PC-9 (cell line): ENCODE data around the gene ZNF587B. TPM values are rescaled to one million over a fixed set of nuclear protein-coding genes. Genes with fewer than 3 reads are reported as not detected.

ENCODE experiments used
- Bru-seq: library from RNA; stranded (reverse); fragments of 400-500 nt; gene quantifications from one replicate; lab custom pipeline; 2021; lab: Mats Ljungman, UMichigan
- BruChase-seq, 2 experiments: library from RNA; stranded (reverse); fragments of 400-500 nt; gene quantifications; one replicate each; lab custom pipeline; 2021; lab: Mats Ljungman, UMichigan
- BruUV-seq: library from RNA; stranded (reverse); fragments of 400-500 nt; replicated peaks from 2 replicates; lab custom pipeline; 2021; lab: Mats Ljungman, UMichigan
- CTCF ChIA-PET: fragments of 300-600 bp; sonication (Branson Sonifier 250); formaldehyde crosslinking; loops from one replicate; lab custom pipeline; 2022; ENCODE audit warnings: antibody characterized with exemption; lab: Charles Lee
- POLR2A ChIA-PET: fragments of 300-600 bp; sonication (Branson Sonifier 250); formaldehyde crosslinking; loops from one replicate; lab custom pipeline; 2022; ENCODE audit warnings: antibody characterized with exemption; ENCODE audit not compliant: unreplicated experiment; lab: Charles Lee
- DNase-seq, 2 experiments: peaks; one replicate each; pipeline versions ENCODE4 v3.0.0 to v3.0.0-alpha.2; 2015 to 2022; ENCODE audit warnings: mixed read lengths in 1 of 2
- H2AFZ ChIP-seq: fragments of 200-600 bp; sonication (generic); 2 replicates; pipeline ENCODE4 v1.8.1; 2017; ENCODE audit warnings: antibody characterized with exemption
- H3F3A ChIP-seq: fragments of 200-600 bp; sonication (generic); 2 replicates; pipeline ENCODE4 v1.8.1; 2017; ENCODE audit warnings: antibody characterized with exemption, mild to moderate bottlenecking, low read depth; ENCODE audit not compliant: insufficient read depth
- H3K27ac ChIP-seq: fragments of 200-600 bp; sonication (generic); 2 replicates; pipeline ENCODE4 v1.6.1; 2016; ENCODE audit warnings: mixed run types
- H3K27me3 ChIP-seq: fragments of 200-600 bp; sonication (generic); 2 replicates; pipeline ENCODE4 v1.6.1; 2016; ENCODE audit warnings: low read depth, mixed run types; ENCODE audit not compliant: insufficient read depth
- H3K36me3 ChIP-seq: fragments of 200-600 bp; sonication (generic); 2 replicates; pipeline ENCODE4 v1.6.1; 2016; ENCODE audit warnings: low read depth, mixed run types
- H3K4me1 ChIP-seq: fragments of 200-600 bp; sonication (generic); replicated peaks from 2 replicates; pipeline ENCODE4 v1.6.1; 2016; ENCODE audit warnings: mixed run types; ENCODE audit not compliant: insufficient read depth
- H3K4me2 ChIP-seq: fragments of 200-600 bp; sonication (generic); 2 replicates; pipeline ENCODE4 v1.6.1; 2017; ENCODE audit warnings: mixed run types
- H3K4me3 ChIP-seq: fragments of 200-600 bp; sonication (generic); 2 replicates; pipeline ENCODE4 v1.6.1; 2016; ENCODE audit warnings: mixed run types
- H3K79me2 ChIP-seq: fragments of 200-600 bp; sonication (generic); 2 replicates; pipeline ENCODE4 v1.6.1; 2017; ENCODE audit warnings: low read depth, mixed run types
- H3K9me2 ChIP-seq: fragments of 200-600 bp; sonication (generic); 2 replicates; pipeline ENCODE4 v1.8.1; 2017; ENCODE audit warnings: mild to moderate bottlenecking; ENCODE audit not compliant: insufficient read depth
- H3K9me3 ChIP-seq: fragments of 200-600 bp; sonication (generic); 2 replicates; pipeline ENCODE4 v1.8.1; 2016; ENCODE audit warnings: low read depth; ENCODE audit not compliant: insufficient read depth
- H4K20me1 ChIP-seq: fragments of 200-600 bp; sonication (generic); 2 replicates; pipeline ENCODE4 v1.8.1; 2017; ENCODE audit not compliant: insufficient read depth
- CTCF ChIP-seq: fragments of 200-600 bp; sonication (generic); conservative IDR thresholded peaks from 2 replicates; pipeline ENCODE4 v1.6.1; 2017; ENCODE audit warnings: mixed run types, antibody characterized with exemption, mild to moderate bottlenecking, moderate library complexity
- EZH2 ChIP-seq: fragments of 200-600 bp; sonication (generic); IDR thresholded peaks from 2 replicates; pipeline ENCODE4 v1.8.0; 2017; ENCODE audit warnings: antibody characterized with exemption, low read depth
- intact Hi-C: fragments of 100-400 bp; cut with micrococcal nuclease; formaldehyde crosslinking; loops from one replicate; pipeline ENCODE4 v1.10.0; 2022; ENCODE audit not compliant: unreplicated experiment
- long read RNA-seq: library from polyadenylated mRNA; stranded (forward); transcript quantifications from one replicate; pipeline ENCODE4 v2.0.0, GENCODE V29; 2022
- total RNA-seq: library from RNA; stranded (reverse); gene quantifications from 2 replicates; pipeline ENCODE4 v1.2.3, GENCODE V29; 2021

ZNF587B gene
- total RNA-seq = 21.2 and 25.2 TPM in 2 replicates
- percentile 93 among the genes with signal in this experiment for Bru-seq, nascent RNA
- percentile 98 among the genes with signal in this experiment for BruChase-seq, experiment 1, labeled RNA remaining after a 2-hour chase
- BruChase-seq, experiment 2, labeled RNA remaining after a 6-hour chase = percentile 91 among the genes with signal in this experiment
- long read RNA-seq, partial matches to known transcripts = 0 of 2 reads
- long read RNA-seq, other reads (novel, unspliced or antisense) = 2 of 2 reads

GRCh38 chr19:57830071-57830602, at the start of gene ZNF587B:
ZNF587B (plus strand) TSS chr19:57830299; CDS start chr19:57830529, 230 bp downstream.
- Histone ChIP-seq H3F3A (no peaks in the 10 kb centered on the region), H3K4me3 (no peak within 1 kb of the TSS), H2AFZ (no peak within 1 kb of the TSS), H3K4me2 (no peak within 1 kb of the TSS), H3K27ac (no peak within 1 kb of the TSS), H3K36me3 (peaks cover 14% of the 10 kb centered on the region), H3K79me2 (peaks cover 72% of the 10 kb centered on the region), H3K4me1 (no peaks in the 10 kb centered on the region), H4K20me1 (peaks cover 33% of the 10 kb centered on the region), H3K27me3 (no peaks in the 10 kb centered on the region), H3K9me3 (no peaks in the 10 kb centered on the region), H3K9me2 (no peaks in the 10 kb centered on the region)
- peak in 1 of 2 experiments; percentile 47 for DNase-seq
- ChIA-PET POLR2A (no interaction called here), CTCF (no interaction called here)
- TF ChIP-seq CTCF (peak; percentile 73), EZH2 (no peak)
- BruUV-seq = no TSS peak
- intact Hi-C loops = no loop called here

- H3K27ac ChIP-seq = no peak overlapping the region
- 0 out of 2 replicates have a peak, but pooled peaks cover under 1% of the 10 kb centered on the region for H3F3A ChIP-seq
- POLR2A ChIA-PET = no interaction called here
- H2AFZ ChIP-seq = no peak overlapping the region
- no peak overlapping the region for H3K4me2 ChIP-seq
- H3K27me3 ChIP-seq = no peaks in the 10 kb centered on the region
- BruUV-seq = no TSS peak
- no peaks in the 10 kb centered on the region for H4K20me1 ChIP-seq
- no peak overlapping the region for H3K4me3 ChIP-seq
- H3K79me2 ChIP-seq = peaks cover 9% of the 10 kb centered on the region
- no peak for DNase-seq
- peaks cover 23% of the 10 kb centered on the region; the same call in 1 of the 2 replicates for H3K9me3 ChIP-seq
- H3K9me2 ChIP-seq = no peaks in the 10 kb centered on the region
- TF ChIP-seq EZH2 (no peak), CTCF (no peak)
- intact Hi-C loops = no loop called here
- peaks cover 24% of the 10 kb centered on the region for H3K36me3 ChIP-seq
- H3K4me1 ChIP-seq = no peaks in the 10 kb centered on the region
- CTCF ChIA-PET = no interaction called here
These were observed 43.8 kb upstream of the ZNF587B start for GRCh38 chr19:57786286-57786685.

GRCh38 chr19:57786906-57787305, 43.2 kb upstream of the ZNF587B start:
- no peak overlapping the region for H3K4me3 ChIP-seq
- H2AFZ ChIP-seq = no peak overlapping the region
- ChIA-PET POLR2A (no interaction called here), CTCF (no interaction called here)
- no peaks in the 10 kb centered on the region for H3K4me1 ChIP-seq
- H4K20me1 ChIP-seq = no peaks in the 10 kb centered on the region
- no peaks in the 10 kb centered on the region for H3K27me3 ChIP-seq
- peaks cover 21% of the 10 kb centered on the region for H3K36me3 ChIP-seq
- H3K9me2 ChIP-seq = no peaks in the 10 kb centered on the region
- no peak overlapping the region for H3K27ac ChIP-seq
- DNase-seq = no peak
- H3K79me2 ChIP-seq = peaks cover 5% of the 10 kb centered on the region
- no TSS peak for BruUV-seq
- H3K4me2 ChIP-seq = no peak overlapping the region
- H3F3A ChIP-seq = no peaks in the 10 kb centered on the region
- peaks cover 17% of the 10 kb centered on the region; the same call in 1 of the 2 replicates for H3K9me3 ChIP-seq
- TF ChIP-seq CTCF = no peak
- TF ChIP-seq EZH2 = no peak
- intact Hi-C loops = no loop called here
